Measurements from ENCODE around the gene KCNK10.
A peak's percentile ranks its signal among the peaks of the same experiment; 100 is the strongest.

Gene KCNK10

DNA sequence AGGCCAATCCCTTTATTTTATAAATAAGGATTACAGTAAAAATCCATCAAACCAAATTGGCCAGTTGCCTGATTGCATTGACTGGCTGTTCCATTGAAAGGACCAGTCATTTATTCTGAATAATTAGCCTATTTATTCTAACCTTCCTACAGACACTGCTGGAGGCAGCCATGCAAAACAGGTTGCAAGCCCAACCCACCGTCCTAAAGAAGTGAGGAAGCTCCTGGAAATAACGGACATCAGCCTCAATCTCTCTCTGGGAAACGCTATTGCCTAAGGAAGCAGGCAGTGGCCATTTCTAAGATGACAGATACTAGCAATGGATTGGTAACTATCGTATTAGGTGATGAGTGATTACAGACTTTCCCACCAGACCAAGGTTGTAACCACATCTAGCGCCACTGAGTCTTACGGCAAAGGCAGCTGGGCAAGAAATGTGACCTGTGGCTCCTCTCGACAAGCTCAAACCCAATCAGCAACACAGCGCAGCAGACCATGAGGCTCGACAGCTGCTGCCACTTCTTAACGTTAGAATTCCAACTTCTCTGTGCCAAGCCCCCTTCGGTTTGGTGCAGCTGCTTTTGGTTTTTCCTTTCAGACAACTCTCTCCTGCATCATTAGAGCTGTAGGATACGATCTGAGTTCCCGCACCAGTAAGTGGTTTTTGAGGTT lies 134.2 kb downstream of the KCNK10 start:
- peak overlapping the region; percentile 79 for H3K4me3 Mint-ChIP-seq
- TF ChIP-seq, protein P1, sequence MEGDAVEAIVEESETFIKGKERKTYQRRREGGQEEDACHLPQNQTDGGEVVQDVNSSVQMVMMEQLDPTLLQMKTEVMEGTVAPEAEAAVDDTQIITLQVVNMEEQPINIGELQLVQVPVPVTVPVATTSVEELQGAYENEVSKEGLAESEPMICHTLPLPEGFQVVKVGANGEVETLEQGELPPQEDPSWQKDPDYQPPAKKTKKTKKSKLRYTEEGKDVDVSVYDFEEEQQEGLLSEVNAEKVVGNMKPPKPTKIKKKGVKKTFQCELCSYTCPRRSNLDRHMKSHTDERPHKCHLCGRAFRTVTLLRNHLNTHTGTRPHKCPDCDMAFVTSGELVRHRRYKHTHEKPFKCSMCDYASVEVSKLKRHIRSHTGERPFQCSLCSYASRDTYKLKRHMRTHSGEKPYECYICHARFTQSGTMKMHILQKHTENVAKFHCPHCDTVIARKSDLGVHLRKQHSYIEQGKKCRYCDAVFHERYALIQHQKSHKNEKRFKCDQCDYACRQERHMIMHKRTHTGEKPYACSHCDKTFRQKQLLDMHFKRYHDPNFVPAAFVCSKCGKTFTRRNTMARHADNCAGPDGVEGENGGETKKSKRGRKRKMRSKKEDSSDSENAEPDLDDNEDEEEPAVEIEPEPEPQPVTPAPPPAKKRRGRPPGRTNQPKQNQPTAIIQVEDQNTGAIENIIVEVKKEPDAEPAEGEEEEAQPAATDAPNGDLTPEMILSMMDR (IDR thresholded peaks at IDR 0.05), result no peak
- peaks cover 24% of the 10 kb centered on the region for H3K4me1 Mint-ChIP-seq
- H3K27me3 Mint-ChIP-seq (ENCODE audit: low read depth, poor library complexity), result peaks cover 11% of the 10 kb centered on the region
- H3K36me3 Mint-ChIP-seq (ENCODE audit: low read depth), result no peaks in the 10 kb centered on the region
- peak; percentile 14 for DNase-seq
- no peaks in the 10 kb centered on the region for H3K9me3 Mint-ChIP-seq
- H3K27ac Mint-ChIP-seq, result peak overlapping the region; percentile 79

DNA sequence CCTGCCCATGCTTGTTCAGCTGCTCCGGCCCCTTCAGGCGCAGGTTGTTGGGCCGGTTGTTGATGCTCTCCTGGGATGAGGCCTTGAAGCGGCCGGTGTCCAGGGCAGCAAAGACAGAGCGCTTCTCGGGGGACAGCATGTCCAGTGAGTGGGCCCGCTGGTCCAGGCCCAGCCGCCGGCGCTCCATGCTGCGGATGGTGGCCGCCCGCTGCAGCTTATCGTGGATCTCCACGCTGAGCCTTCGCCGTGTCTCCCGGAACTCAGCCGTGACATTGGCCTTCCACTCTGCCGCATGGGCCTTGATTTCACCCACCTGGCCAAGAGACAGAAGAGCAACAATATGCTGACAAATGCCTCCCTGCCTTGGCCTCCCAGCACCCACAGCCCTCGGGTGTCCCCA lies 137.2 kb downstream of the KCNK10 start:
- peaks cover 16% of the 10 kb centered on the region for H3K27me3 Mint-ChIP-seq (ENCODE audit: low read depth, poor library complexity)
- no peaks in the 10 kb centered on the region for H3K9me3 Mint-ChIP-seq
- no peak for DNase-seq
- TF ChIP-seq, protein P1 (IDR thresholded peaks at IDR 0.05), result no peak
- no peak overlapping the region for H3K4me3 Mint-ChIP-seq
- no peaks in the 10 kb centered on the region for H3K36me3 Mint-ChIP-seq (ENCODE audit: low read depth)
- no peak overlapping the region for H3K27ac Mint-ChIP-seq
- H3K4me1 Mint-ChIP-seq, result peaks cover 30% of the 10 kb centered on the region

DNA sequence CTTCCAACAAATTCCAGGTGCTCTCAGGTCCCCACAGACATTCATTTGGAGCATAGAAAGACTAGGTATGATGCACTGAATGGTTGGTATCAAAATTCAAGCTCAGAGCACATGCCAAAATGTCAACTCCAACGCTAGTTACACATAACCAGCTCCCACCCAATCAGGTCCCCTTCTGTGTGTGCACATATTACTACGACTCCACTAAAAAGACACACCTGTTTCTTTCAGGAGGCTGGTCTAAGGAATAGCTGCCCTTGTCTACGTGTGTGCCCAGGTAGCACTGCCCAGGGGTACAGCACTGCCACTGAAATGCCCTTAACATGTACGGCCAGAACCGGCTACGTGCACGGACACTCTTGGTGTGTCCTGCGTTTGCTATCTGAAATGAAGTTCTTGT lies 138.1 kb downstream of the KCNK10 start:
- H3K27me3 Mint-ChIP-seq (ENCODE audit: low read depth, poor library complexity), result peaks cover 16% of the 10 kb centered on the region
- no peak overlapping the region for H3K4me3 Mint-ChIP-seq
- TF ChIP-seq, protein P1 (IDR thresholded peaks at IDR 0.05), result no peak
- DNase-seq, result no peak
- H3K36me3 Mint-ChIP-seq (ENCODE audit: low read depth), result no peaks in the 10 kb centered on the region
- H3K4me1 Mint-ChIP-seq, result peaks cover 29% of the 10 kb centered on the region
- no peaks in the 10 kb centered on the region for H3K9me3 Mint-ChIP-seq
- H3K27ac Mint-ChIP-seq, result no peak overlapping the region

DNA sequence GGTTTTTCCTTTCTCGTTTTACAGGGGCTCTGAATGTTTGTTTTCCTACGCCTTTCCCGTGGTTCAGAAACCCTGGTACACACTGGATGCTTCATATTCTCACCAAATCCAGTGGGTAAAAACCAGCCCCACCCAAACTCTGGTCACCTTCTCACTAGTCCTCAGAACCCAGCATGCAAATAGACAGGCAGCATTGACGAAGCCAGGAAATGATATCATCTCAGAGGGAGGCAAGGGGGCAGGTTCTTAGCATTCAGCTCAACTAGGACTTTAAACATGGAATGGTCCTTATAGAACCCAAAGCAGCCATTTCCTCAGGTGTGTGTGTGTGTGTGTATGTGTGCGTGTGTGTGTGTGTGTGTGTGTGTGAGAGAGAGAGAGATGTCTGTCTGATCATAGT lies 142.0 kb downstream of the KCNK10 start:
- Mint-ChIP-seq H3K4me3 (no peak overlapping the region), H3K27ac (no peak overlapping the region), H3K4me1 (peaks cover 7% of the 10 kb centered on the region), H3K36me3 (ENCODE audit: low read depth) (no peaks in the 10 kb centered on the region), H3K9me3 (no peaks in the 10 kb centered on the region), H3K27me3 (ENCODE audit: low read depth, poor library complexity) (peaks cover 17% of the 10 kb centered on the region)
- no peak for DNase-seq
- TF ChIP-seq, protein P1 (IDR thresholded peaks at IDR 0.05), result no peak

DNA sequence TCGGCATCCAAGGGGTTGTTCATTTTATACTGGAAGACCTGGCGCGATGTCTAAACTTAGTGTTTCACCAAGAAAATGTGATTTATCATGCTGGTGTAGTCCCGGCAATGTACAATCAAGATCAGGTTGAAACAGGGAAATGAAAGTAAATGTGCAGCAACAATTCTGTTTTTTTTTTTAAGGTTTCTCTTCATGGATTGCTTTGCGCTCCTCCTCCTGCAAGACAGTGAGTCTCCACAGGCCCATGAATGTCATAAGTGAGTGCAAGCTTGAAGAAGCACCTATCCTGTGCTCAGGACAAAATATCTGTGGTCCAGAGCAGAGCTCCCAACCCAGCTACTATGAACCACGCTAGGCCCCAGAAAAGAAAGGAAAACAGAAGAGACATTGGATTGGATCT lies 143.4 kb downstream of the KCNK10 start:
- DNase-seq, result no peak
- no peak overlapping the region for H3K4me3 Mint-ChIP-seq

More for the DNA sequence above, 143.4 kb downstream of the KCNK10 start:
- TF ChIP-seq, protein P1 (IDR thresholded peaks at IDR 0.05), result no peak
- Mint-ChIP-seq H3K36me3 (ENCODE audit: low read depth) (no peaks in the 10 kb centered on the region), H3K27me3 (ENCODE audit: low read depth, poor library complexity) (peaks cover 23% of the 10 kb centered on the region), H3K4me1 (peaks cover 7% of the 10 kb centered on the region), H3K9me3 (no peaks in the 10 kb centered on the region), H3K27ac (no peak overlapping the region)

All from nephron progenitor cell (in vitro differentiated cells).